ENCODE results near the gene ZNF335. TPM values are rescaled to one million over a fixed set of nuclear protein-coding genes. Genes with fewer than 3 reads are reported as not detected.

Gene ZNF335
- total and polyA plus RNA-seq, 2 donors (not counting 1 experiment from before 2014, with no cell fraction given) = 4.8 to 10.2 TPM

- Histone ChIP-seq H3K4me1 (ENCODE audit: control insufficient read depth, extremely low read depth, insufficient read depth, low read length) (peaks cover 2% of the 10 kb centered on the region), H3K4me3 (replicated peaks in 1 of 4; ENCODE audit: control extremely low read depth in 1 of 4, insufficient read depth in 1 of 4, low read depth in 3 of 4, low read length in 4 of 4) (no peak overlapping the region), H2AFZ (ENCODE audit: low read length) (no peak overlapping the region), H3K79me2 (ENCODE audit: control insufficient read depth, insufficient read depth, low read length) (no peaks in the 10 kb centered on the region), H3K27ac (ENCODE audit: insufficient read depth, low read length) (no peak overlapping the region), H3K9me3 (ENCODE audit: control insufficient read depth, insufficient read depth, low read depth, low read length) (no peaks in the 10 kb centered on the region), H3K36me3 (ENCODE audit: control insufficient read depth, insufficient read depth, low read length) (peaks cover 70% of the 10 kb centered on the region), H4K20me1 (ENCODE audit: control insufficient read depth, extremely low read depth, insufficient read depth, low read length) (no peaks in the 10 kb centered on the region), H3K27me3 (ENCODE audit: control insufficient read depth, insufficient read depth, low read length) (no peaks in the 10 kb centered on the region), H3K9ac (ENCODE audit: insufficient read depth, low read length) (no peak overlapping the region), H3K4me2 (ENCODE audit: extremely low read depth, insufficient read depth, low read length) (no peak overlapping the region)
- TF ChIP-seq CTCF (conservative IDR thresholded peaks at IDR 0.05 in 1 of 2, IDR thresholded peaks at IDR 0.05 in 1 of 2; ENCODE audit: low read depth in 1 of 2, low read length in 2 of 2) = no peak
- TF ChIP-seq EZH2 (IDR thresholded peaks at IDR 0.05; ENCODE audit: low read length, missing control alignments) = no peak
- no peak for DNase-seq (ENCODE audit: low read depth in 2 of 2)
Observed at GRCh38 chr20:45948261-45948733, 23.7 kb downstream of the ZNF335 start.

GRCh38 chr20:45947110-45947866 is 24.7 kb downstream of the ZNF335 start:
- DNase-seq (ENCODE audit: low read depth in 2 of 2) = no peak
- Histone ChIP-seq H3K9ac (ENCODE audit: insufficient read depth, low read length) (no peak overlapping the region), H3K79me2 (ENCODE audit: control insufficient read depth, insufficient read depth, low read length) (no peaks in the 10 kb centered on the region), H3K27ac (ENCODE audit: insufficient read depth, low read length) (no peak overlapping the region), H2AFZ (ENCODE audit: low read length) (no peak overlapping the region), H3K36me3 (ENCODE audit: control insufficient read depth, insufficient read depth, low read length) (peaks cover 70% of the 10 kb centered on the region), H3K9me3 (ENCODE audit: control insufficient read depth, insufficient read depth, low read depth, low read length) (no peaks in the 10 kb centered on the region), H3K27me3 (ENCODE audit: control insufficient read depth, insufficient read depth, low read length) (no peaks in the 10 kb centered on the region), H3K4me2 (ENCODE audit: extremely low read depth, insufficient read depth, low read length) (no peak overlapping the region), H3K4me3 (replicated peaks in 1 of 4; ENCODE audit: control extremely low read depth in 1 of 4, insufficient read depth in 1 of 4, low read depth in 3 of 4, low read length in 4 of 4) (no peak overlapping the region), H4K20me1 (ENCODE audit: control insufficient read depth, extremely low read depth, insufficient read depth, low read length) (no peaks in the 10 kb centered on the region), H3K4me1 (ENCODE audit: control insufficient read depth, extremely low read depth, insufficient read depth, low read length) (peaks cover 2% of the 10 kb centered on the region)
- TF ChIP-seq CTCF (conservative IDR thresholded peaks at IDR 0.05 in 1 of 2, IDR thresholded peaks at IDR 0.05 in 1 of 2; ENCODE audit: low read depth in 1 of 2, low read length in 2 of 2) (no peak), EZH2 (IDR thresholded peaks at IDR 0.05; ENCODE audit: low read length, missing control alignments) (no peak)

- Histone ChIP-seq H3K79me2 (ENCODE audit: control insufficient read depth, insufficient read depth, low read length) (no peaks in the 10 kb centered on the region), H2AFZ (ENCODE audit: low read length) (no peak overlapping the region), H3K4me3 (replicated peaks in 1 of 4; ENCODE audit: control extremely low read depth in 1 of 4, insufficient read depth in 1 of 4, low read depth in 3 of 4, low read length in 4 of 4) (no peak overlapping the region), H3K36me3 (ENCODE audit: control insufficient read depth, insufficient read depth, low read length) (peaks cover 63% of the 10 kb centered on the region), H3K27me3 (ENCODE audit: control insufficient read depth, insufficient read depth, low read length) (no peaks in the 10 kb centered on the region), H3K4me1 (ENCODE audit: control insufficient read depth, extremely low read depth, insufficient read depth, low read length) (peaks cover 2% of the 10 kb centered on the region), H3K9ac (ENCODE audit: insufficient read depth, low read length) (no peak overlapping the region), H3K27ac (ENCODE audit: insufficient read depth, low read length) (peak overlapping the region; percentile 9), H4K20me1 (ENCODE audit: control insufficient read depth, extremely low read depth, insufficient read depth, low read length) (no peaks in the 10 kb centered on the region), H3K9me3 (ENCODE audit: control insufficient read depth, insufficient read depth, low read depth, low read length) (no peaks in the 10 kb centered on the region), H3K4me2 (ENCODE audit: extremely low read depth, insufficient read depth, low read length) (no peak overlapping the region)
- no peak for TF ChIP-seq CTCF (conservative IDR thresholded peaks at IDR 0.05 in 1 of 2, IDR thresholded peaks at IDR 0.05 in 1 of 2; ENCODE audit: low read depth in 1 of 2, low read length in 2 of 2)
- no peak for TF ChIP-seq EZH2 (IDR thresholded peaks at IDR 0.05; ENCODE audit: low read length, missing control alignments)
- DNase-seq (ENCODE audit: low read depth in 2 of 2) = peak; percentile 28 to 41
Observed at GRCh38 chr20:45946149-45946970, 25.6 kb downstream of the ZNF335 start.

All from fibroblast of lung (primary cell).